HUES6 (cell line): ENCODE results near the gene FHDC1.

Experiments used
- H3K27ac ChIP-seq: 2 replicates; pipeline ENCODE4 v1.7.0; 2013; ENCODE audit warnings: low read depth, mild to moderate bottlenecking, low read length, inconsistent platforms
- H3K27me3 ChIP-seq: 2 replicates; pipeline ENCODE4 v1.6.1; 2013; ENCODE audit warnings: low read length; ENCODE audit not compliant: control insufficient read depth, insufficient read depth
- H3K36me3 ChIP-seq: 2 replicates; pipeline ENCODE4 v1.6.1; 2013; ENCODE audit warnings: low read length; ENCODE audit not compliant: control insufficient read depth, insufficient read depth
- H3K4me1 ChIP-seq: 2 replicates; pipeline ENCODE4 v1.6.1; 2013; ENCODE audit warnings: low read length; ENCODE audit not compliant: control insufficient read depth, insufficient read depth
- H3K4me3 ChIP-seq: 2 replicates; pipeline ENCODE4 v1.5.1; 2013; ENCODE audit warnings: low read depth, low read length
- H3K9ac ChIP-seq: one replicate; pipeline ENCODE4 v1.6.1; 2013; ENCODE audit warnings: mild to moderate bottlenecking, low read length
- H3K9me3 ChIP-seq: 2 replicates; pipeline ENCODE4 v1.6.1; 2013; ENCODE audit warnings: low read depth, low read length; ENCODE audit not compliant: control insufficient read depth, insufficient read depth

Gene FHDC1

DNA sequence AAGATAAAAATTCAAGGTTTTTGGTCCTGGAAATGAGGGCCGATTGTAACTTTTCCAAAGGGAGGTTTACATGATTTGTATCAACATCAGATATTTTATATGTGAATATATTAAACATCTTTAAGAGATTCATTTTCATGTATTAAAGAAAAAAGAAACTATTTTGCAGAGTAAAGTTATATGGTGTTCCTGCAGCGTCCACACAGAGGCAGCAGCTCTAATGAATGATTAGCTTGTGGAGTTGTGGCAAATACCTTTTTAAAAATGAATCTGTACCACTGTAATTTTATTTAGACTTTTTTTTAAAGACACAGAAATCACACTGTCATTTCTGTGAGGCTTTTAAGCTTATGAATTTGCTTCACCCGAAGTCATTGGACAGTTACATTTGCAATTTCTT, 25.6 kb upstream of the FHDC1 start:
- Histone ChIP-seq H3K36me3 (peaks cover 3% of the 10 kb centered on the region; the same call in 1 of the 2 replicates), H3K4me1 (no peaks in the 10 kb centered on the region), H3K27ac (no peak overlapping the region), H3K9me3 (no peaks in the 10 kb centered on the region), H3K9ac (no peak overlapping the region), H3K4me3 (no peak overlapping the region), H3K27me3 (no peaks in the 10 kb centered on the region)

DNA sequence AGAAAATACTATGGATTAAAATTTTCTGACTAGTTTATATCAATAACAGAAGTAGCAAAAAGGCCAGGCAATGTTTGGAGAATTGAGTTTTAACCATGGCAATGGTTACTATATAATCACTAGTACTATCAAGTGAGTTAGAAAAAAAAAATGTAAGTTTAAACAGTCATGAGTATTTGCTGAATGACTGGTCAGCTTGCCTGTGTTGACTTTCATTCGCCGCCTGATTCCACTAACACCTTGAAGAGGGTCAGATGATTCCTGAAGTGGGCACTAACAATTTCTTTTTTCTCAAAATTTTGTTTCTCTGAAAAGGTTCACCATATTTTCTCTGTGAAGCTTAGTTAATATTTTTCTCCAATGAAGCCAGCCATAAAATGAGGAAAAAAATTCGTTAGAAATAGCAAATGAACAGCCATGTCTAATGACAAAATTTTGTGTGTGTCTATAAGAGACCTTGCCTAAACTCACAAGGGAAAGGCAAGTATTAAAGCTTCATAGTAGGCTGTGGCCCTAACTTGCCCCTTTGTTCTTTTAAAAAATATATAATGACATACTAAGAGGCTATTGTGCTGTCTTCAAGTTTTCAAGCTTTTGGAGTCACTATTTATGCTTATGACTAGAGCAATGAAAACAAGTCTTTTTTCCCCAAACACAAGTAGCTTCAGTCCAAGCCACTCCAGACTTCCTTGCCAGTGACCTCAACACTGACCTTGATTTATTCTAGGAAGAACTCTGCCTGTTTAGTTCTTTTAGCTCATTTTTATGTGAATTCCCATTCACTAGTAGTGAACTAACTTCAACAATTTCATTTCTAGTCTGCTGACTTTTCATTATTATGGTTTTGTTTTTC, 18.4 kb upstream of the FHDC1 start:
- no peaks in the 10 kb centered on the region for H3K27me3 ChIP-seq
- H3K9me3 ChIP-seq = peaks cover 31% of the 10 kb centered on the region
- H3K4me1 ChIP-seq = no peaks in the 10 kb centered on the region
- no peak overlapping the region for H3K9ac ChIP-seq
- peaks cover 20% of the 10 kb centered on the region for H3K36me3 ChIP-seq
- H3K4me3 ChIP-seq = no peak overlapping the region
- no peak overlapping the region for H3K27ac ChIP-seq

DNA sequence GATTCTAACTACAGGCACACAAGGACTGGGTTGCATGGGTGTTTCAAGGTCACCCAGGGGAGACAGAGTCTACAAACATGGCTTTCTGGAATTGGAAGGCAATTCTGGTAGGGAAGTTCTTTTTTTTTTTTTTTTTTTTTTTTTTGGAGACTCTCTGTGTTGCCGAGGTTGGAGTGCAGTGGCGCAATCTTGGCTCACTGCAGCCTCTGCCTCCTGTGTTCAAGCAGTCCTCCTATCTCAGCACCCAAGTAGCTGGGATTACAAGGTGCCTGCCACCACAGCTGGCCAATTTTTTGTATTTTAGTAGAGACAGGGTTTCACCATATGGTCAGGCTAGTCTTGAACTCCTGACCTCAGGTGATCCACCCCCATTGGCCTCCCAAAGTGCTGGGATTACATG, 16.3 kb upstream of the FHDC1 start:
- no peaks in the 10 kb centered on the region for H3K27me3 ChIP-seq
- no peak overlapping the region for H3K4me3 ChIP-seq
- H3K9ac ChIP-seq = no peak overlapping the region
- H3K9me3 ChIP-seq = peaks cover 31% of the 10 kb centered on the region
- no peaks in the 10 kb centered on the region for H3K4me1 ChIP-seq
- no peak overlapping the region for H3K27ac ChIP-seq
- peaks cover 20% of the 10 kb centered on the region for H3K36me3 ChIP-seq

DNA sequence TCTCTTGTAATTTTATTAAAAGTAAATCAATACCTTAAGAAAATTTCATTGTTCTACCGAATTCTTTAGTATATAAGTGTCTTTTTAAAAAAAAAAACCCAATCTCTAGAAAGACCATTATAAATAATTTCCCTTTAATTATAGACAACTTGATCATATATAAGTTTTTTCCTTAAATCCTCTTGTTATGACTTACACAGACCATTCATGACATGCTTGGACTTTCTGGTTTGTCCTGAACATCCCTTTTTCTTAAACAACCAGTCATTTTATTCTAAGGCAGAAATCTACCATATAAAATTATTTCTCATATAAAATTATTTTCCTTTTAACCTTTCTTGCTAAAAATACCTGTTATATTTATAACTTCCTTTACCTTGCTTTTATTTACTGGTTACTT, 15.4 kb upstream of the FHDC1 start:
- Histone ChIP-seq H3K27ac (no peak overlapping the region), H3K9me3 (peaks cover 31% of the 10 kb centered on the region), H3K4me3 (no peak overlapping the region)

DNA sequence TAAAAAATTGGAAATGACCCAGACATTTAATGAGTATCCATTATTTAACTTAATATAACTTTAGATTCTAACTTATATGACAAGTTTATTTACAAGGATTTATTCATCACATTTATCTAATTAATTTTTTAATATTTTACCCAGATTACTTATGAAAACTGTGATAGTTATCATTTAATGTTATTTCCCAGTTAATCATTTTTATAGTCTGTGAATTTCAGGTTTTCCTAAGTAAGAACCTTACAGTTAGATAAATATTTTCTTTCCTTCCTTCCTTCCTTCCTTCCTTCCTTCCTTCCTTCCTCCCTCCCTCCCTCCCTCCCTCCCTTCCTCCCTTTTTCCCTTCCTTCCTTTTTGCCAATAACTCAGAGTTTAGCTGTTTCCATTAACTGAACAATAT, 14.8 kb upstream of the FHDC1 start:
- peaks cover 8% of the 10 kb centered on the region for H3K4me1 ChIP-seq
- H3K36me3 ChIP-seq = peaks cover 20% of the 10 kb centered on the region
- H3K27ac ChIP-seq = no peak overlapping the region
- H3K27me3 ChIP-seq = no peaks in the 10 kb centered on the region
- H3K9me3 ChIP-seq = peaks cover 29% of the 10 kb centered on the region
- no peak overlapping the region for H3K9ac ChIP-seq
- H3K4me3 ChIP-seq = no peak overlapping the region

More for the DNA sequence above, 15.4 kb upstream of the FHDC1 start:
- Histone ChIP-seq H3K9ac (no peak overlapping the region), H3K27me3 (no peaks in the 10 kb centered on the region), H3K4me1 (peaks cover 3% of the 10 kb centered on the region; the same call in 1 of the 2 replicates), H3K36me3 (peaks cover 20% of the 10 kb centered on the region)

DNA sequence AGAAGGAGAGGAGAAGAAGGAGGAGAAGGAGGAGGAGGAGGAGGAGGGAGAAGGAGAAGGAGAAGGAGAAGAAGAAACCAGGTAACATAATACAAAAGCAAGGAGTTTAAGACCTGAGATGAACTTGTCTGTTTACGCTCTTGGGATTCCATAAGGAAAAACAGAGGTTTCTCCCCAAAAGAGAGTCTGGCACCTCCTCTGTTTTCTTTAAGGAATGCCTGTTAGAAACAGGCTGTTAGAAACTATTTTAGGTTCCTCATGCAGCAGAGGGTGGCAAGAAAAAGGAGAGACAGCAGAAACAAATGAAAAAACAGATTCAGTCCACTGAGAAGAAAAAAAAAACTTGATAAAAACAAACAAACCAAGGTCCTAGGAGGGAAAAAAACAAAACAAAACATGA, 10.3 kb upstream of the FHDC1 start:
- Histone ChIP-seq H3K27ac (peak overlapping the region; percentile 93; the same call in 1 of the 2 replicates), H3K9me3 (no peaks in the 10 kb centered on the region), H3K27me3 (no peaks in the 10 kb centered on the region), H3K4me1 (peaks cover 52% of the 10 kb centered on the region), H3K36me3 (no peaks in the 10 kb centered on the region), H3K9ac (no peak overlapping the region), H3K4me3 (no peak overlapping the region)

DNA sequence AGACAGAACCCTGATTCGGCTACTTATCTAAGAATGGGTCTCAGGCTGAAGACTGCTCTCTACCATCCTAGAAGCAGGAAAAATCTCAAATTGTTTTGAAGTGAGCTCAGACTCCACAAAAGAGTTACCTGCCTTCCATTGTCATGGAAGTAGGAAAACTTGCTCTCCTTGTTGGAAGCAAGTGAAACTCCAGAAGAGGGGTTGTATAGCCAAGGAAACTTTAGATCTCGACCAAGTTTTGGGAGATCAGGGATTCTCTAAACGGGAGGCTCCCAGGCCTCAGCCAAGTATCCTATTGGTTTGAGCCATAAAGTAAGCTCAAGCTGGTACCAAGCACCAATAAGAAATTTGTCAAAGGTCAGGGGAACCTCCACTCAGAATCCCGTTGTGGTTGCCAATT, 9.2 kb upstream of the FHDC1 start:
- H3K27ac ChIP-seq = peak overlapping the region; percentile 93
- H3K36me3 ChIP-seq = no peaks in the 10 kb centered on the region
- 0 out of 2 replicates have a peak overlapping the region, but pooled peaks have one; percentile 10 for H3K4me3 ChIP-seq
- peak overlapping the region; percentile 58 for H3K9ac ChIP-seq
- H3K27me3 ChIP-seq = no peaks in the 10 kb centered on the region
- H3K9me3 ChIP-seq = no peaks in the 10 kb centered on the region
- peaks cover 57% of the 10 kb centered on the region for H3K4me1 ChIP-seq

DNA sequence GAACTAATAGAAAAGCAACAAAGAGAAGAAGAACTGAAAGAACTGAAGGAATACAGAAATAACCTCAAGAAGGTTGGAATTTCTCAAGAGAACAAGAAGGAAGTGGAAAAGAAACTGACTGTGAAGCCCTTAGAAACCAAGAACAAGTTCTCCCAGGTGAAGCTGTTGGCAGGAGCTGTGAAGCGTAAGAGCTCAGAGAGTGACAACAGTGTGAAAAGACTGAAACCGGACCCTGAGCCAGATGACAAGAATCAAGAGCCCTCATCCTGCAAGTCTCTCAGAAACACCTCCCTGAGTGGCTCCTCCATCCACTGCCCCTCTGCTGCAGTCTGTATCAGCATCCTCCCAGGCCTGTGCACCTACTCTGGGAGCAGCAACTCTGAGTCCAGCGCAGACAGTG, 8.4 kb upstream of the FHDC1 start:
- peaks cover 57% of the 10 kb centered on the region for H3K4me1 ChIP-seq
- no peak overlapping the region for H3K27ac ChIP-seq
- no peak overlapping the region for H3K9ac ChIP-seq
- H3K4me3 ChIP-seq = no peak overlapping the region
- H3K27me3 ChIP-seq = no peaks in the 10 kb centered on the region
- no peaks in the 10 kb centered on the region for H3K9me3 ChIP-seq
- no peaks in the 10 kb centered on the region for H3K36me3 ChIP-seq

DNA sequence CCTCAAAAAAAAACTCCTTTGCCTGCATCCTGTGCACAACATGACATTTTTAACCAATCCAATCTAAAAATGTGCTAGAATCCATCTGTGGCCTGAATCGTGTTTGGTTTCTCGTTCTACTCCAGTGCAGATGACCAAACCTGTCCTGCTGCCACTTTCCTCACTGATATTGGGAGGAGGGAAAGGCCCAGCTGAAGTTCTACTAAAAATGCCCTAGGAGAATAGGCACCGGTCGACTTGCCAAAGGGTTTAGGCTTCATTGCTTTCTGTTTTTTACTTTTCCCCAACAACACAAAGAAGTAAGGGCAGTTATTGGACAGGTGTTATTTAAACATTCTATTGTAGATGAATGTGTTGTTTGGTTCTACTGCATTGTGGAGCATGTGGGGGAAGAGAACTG, 7.8 kb upstream of the FHDC1 start:
- no peak overlapping the region for H3K4me3 ChIP-seq
- H3K27me3 ChIP-seq = no peaks in the 10 kb centered on the region
- no peak overlapping the region for H3K27ac ChIP-seq
- H3K4me1 ChIP-seq = peaks cover 57% of the 10 kb centered on the region
- H3K36me3 ChIP-seq = no peaks in the 10 kb centered on the region
- H3K9ac ChIP-seq = no peak overlapping the region
- H3K9me3 ChIP-seq = no peaks in the 10 kb centered on the region

DNA sequence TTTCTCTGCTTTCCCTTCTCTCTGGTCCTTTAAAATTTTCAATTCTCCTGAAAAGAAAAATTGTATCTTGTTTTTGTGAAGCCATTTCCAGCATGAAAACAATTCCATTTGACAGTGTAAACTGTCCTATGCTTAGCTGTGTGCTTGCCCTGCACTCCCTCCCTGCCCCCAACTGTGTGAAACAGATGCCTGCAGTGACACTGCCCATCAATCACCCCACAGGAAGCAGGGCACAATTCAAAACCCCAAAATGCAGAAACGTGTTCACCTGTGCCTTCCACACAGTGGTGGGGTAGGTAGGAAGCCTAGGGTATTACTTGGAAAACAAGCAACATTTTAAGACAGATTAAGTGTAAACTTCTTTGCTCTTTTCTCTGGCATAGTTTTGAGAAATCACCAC, 6.2 kb upstream of the FHDC1 start:
- Histone ChIP-seq H3K4me3 (no peak overlapping the region; the same call in 1 of the 2 replicates), H3K36me3 (no peaks in the 10 kb centered on the region), H3K27ac (peak overlapping the region; percentile 17; the same call in 1 of the 2 replicates), H3K4me1 (peaks cover 60% of the 10 kb centered on the region), H3K27me3 (peaks cover 5% of the 10 kb centered on the region; the same call in 1 of the 2 replicates), H3K9me3 (no peaks in the 10 kb centered on the region), H3K9ac (no peak overlapping the region)

DNA sequence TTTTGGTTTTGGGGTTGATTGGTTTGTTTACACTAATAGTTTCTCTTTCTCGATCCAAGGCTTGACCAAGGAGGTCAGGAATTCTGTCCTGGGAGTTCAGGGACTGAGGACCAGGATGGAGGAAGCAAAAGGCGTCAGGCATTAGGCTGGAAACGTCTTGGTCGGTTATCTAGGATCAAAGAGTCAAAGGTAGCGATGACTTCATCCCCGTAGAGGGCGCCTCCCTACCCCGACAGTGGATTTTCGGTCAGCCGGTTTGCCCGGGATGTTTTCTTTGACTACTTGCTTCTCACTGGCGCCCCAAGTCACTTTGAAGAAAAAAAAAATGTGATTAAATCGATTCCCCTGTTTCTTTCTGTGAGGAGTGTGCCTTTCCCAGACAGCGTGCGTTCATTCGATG, 980 bp upstream of the FHDC1 start:
- Histone ChIP-seq H3K4me3 (peak overlapping the region; percentile 90), H3K36me3 (no peaks in the 10 kb centered on the region), H3K9me3 (no peaks in the 10 kb centered on the region), H3K27me3 (peaks cover 43% of the 10 kb centered on the region), H3K27ac (peak overlapping the region; percentile 82; the same call in 1 of the 2 replicates), H3K4me1 (peaks cover 24% of the 10 kb centered on the region), H3K9ac (peak overlapping the region; percentile 81)
